T-helper 22 cell (primary cell): ENCODE data around the gene LRRC56.

ENCODE experiments used
- DNase-seq: peaks from one replicate; pipeline ENCODE4 v3.0.0-alpha.2; 2020; ENCODE audit warnings: low read depth

Gene LRRC56

DNA sequence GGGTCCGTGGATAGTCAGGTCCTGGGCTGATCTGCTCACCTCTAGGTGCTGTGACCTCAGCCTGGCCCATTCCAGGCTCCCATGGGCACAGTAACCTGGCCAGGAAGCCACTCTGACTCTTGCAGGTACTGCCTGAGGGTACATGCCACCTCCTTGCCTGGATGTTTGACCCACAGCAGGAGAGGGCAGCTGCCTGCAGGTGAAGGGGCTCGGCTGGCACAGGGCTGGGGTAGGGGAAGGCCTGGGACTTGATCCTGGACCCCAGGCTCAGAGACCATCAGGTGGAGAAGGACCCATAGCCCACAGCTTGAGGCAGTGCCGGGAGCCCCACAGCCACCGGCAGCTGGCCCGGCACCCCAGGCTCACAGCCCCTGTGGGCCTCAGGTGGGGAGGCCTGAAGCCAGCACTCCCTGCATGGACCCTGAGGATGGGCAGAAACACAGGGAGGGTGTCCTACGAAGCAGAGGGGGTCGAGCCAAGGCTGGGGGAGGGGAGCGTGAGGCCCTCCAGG lies 2.7 kb downstream of the LRRC56 start:
- DNase-seq, result no peak

GRCh38 chr11:540583-541432 lies 3.5 kb downstream of the LRRC56 start:
- no peak for DNase-seq

DNA sequence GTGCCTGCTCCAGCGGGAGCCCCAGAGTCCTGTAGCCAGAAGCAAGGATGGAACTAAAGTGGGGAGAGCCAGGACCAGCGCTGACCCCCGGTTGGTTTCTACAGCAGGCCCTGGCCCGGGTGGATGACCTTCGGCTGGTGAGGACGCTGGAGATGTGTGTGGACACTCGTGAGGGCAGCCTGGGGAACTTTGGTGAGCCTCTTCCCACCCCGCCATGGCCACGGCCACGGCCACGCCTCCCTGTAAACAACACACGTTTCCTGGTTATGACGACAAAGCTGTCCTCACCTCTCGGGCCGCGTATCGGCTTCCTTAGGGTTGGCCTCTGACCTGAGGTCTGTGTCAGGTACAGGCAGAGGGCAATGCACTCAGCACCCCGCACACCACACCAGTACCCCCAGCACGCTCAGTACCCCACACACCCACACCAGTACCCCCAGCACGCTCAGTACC lies 4.1 kb downstream of the LRRC56 start:
- no peak for DNase-seq

DNA sequence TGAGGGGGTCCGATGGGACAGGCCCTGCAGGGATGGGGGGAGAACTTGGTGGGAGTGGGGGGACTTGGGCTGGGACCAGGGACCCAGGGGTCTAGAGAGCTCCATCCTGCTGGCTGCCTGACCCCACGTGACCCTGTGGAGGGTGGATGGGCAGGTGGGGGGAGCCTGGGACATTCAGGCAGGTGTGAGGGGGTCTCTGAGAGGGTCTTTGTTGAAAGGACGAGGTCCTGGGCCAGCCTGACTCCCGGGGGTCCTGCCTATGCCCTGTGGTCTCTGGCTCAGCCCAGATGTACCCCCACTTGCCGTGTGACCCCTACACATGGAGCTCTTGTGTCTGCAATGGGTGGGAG lies 7.5 kb downstream of the LRRC56 start:
- DNase-seq, result no peak

DNA sequence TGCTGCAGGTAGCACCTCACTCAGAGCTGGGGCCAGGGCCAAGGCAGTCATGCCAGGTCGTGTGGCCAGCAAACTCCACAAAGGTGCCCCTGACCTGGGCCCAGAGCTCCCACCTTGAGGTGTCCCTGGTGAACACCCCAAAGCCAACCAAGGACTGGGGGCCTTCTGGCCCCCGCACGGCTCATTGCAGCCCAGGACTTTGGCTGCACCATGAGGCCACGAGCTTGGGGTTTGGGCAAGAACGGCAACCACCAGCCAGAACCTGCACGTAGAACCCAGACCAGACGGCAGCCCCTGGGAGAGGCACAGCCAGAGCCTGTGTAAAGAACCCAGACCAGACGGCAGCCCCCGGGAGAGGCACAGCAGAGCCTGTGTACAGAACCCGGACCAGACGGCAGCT lies 7.8 kb downstream of the LRRC56 start:
- no peak for DNase-seq

- DNase-seq, result no peak
These were observed 11.6 kb downstream of the LRRC56 start for GRCh38 chr11:548700-549603.

DNA sequence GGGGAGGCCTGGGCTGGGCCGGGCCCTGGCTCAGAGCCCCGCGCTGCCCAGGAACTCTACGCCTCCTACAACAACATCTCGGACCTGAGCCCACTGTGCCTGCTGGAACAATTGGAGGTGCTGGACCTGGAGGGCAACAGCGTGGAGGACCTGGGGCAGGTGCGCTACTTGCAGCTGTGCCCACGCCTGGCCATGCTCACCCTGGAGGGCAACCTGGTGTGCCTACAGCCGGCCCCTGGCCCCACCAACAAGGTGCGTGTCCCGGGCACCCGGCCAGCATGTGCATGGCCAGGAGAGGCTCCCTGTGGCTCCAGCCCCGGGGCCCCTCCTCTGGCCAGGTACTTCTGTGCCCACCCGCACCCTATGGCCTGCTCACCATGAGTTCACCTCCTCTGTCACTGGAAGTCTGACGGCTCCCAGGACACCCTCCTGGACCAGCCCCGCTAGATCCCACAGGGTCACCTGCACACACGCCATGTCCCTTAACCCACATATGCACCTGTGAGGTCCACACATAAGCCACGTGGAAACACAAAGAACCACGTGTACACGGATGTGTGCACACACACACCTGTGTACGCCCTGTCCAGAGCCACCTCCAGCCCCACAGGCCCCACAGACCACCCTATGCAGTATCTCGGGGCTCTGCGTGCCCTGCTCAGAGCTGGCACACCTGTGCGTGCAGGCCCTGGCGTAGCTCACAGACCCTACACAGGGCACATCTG lies 12.9 kb downstream of the LRRC56 start:
- no peak for DNase-seq

GRCh38 chr11:550746-551085 lies 13.4 kb downstream of the LRRC56 start:
- no peak for DNase-seq

DNA sequence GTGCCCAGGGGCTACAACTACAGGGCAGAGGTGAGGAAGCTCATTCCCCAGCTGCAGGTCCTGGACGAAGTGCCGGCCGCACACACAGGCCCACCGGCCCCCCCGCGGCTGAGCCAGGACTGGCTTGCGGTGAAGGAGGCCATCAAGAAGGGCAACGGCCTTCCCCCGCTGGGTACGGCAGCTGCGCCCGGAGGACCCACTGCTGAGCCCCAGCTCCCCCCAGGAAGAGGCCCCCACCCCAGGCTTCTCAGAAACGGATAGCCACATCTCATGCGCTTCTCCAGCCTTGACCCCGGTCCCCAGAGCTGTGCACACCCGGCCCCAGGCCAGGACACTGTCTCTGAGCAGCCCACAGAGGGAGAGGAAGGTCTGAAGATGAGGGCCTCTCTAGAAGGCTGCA lies 13.8 kb downstream of the LRRC56 start:
- DNase-seq, result no peak

DNA sequence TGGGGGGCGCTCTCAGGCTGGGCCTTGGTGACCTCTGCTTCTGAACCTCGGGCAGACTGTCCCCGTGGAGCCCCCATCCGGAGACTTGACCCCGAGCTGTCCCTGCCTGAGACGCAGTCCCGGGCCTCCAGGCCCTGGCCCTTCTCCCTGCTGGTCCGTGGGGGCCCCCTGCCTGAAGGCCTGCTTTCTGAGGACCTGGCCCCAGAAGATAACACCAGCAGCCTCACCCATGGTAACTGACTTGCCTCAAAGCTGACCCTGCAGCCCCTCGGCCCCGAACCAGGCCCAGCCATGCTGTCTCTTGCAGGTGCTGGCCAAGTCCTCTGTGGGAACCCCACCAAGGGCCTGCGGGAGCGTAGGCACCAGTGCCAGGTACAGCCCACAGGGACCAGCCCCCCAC lies 14.3 kb downstream of the LRRC56 start:
- DNase-seq, result no peak

DNA sequence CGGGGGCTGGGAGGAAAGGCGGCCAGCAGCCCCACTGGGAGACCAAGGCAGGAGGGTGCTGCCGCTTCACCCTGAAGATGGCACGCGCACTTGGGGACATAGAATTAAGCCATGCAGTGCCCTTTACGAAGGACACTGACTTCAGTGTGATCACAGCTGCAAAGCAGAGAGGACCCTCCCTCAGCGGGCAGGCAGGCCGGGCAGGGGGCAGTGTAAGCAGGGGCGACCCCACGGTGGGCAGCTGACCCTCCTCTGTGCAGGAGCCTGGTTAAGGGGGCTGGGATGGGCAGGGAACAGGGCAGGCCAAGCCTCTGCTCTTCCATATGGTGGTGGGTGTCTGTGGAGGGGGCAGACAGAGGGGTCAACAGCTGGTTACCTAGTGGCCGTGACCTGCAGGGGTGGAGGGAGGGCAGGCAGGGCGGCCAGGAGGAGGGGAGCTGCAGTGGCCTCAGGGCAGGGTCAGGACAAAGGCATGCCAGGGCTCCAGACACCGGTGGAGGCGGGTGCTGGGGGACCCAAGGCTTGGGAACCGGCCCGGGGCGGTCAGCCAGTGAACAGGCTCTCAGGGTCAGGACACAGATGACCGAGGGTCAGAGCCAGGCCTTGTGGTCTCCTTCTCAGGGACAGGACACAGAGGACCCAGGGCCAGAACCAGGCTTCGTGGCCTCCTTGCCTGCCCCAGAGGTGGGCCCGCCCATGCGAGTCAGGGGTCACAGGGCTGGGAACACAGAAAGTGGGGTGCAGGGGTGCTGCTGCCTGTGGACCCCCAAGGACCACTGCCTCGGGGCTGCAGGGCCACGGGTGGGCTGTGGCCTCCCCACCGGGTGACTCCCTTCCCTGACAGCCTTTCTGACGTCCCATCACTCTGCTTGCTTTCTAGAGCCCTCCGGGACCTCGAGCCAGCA lies 16.0 kb downstream of the LRRC56 start:
- DNase-seq, result no peak

GRCh38 chr11:553988-554340 lies 16.6 kb downstream of the LRRC56 start:
- DNase-seq, result no peak

GRCh38 chr11:554428-555226 lies 17.3 kb downstream of the LRRC56 start:
- peak; percentile 69 for DNase-seq

GRCh38 chr11:555227-555779 lies 18.0 kb downstream of the LRRC56 start:
- DNase-seq, result no peak

DNA sequence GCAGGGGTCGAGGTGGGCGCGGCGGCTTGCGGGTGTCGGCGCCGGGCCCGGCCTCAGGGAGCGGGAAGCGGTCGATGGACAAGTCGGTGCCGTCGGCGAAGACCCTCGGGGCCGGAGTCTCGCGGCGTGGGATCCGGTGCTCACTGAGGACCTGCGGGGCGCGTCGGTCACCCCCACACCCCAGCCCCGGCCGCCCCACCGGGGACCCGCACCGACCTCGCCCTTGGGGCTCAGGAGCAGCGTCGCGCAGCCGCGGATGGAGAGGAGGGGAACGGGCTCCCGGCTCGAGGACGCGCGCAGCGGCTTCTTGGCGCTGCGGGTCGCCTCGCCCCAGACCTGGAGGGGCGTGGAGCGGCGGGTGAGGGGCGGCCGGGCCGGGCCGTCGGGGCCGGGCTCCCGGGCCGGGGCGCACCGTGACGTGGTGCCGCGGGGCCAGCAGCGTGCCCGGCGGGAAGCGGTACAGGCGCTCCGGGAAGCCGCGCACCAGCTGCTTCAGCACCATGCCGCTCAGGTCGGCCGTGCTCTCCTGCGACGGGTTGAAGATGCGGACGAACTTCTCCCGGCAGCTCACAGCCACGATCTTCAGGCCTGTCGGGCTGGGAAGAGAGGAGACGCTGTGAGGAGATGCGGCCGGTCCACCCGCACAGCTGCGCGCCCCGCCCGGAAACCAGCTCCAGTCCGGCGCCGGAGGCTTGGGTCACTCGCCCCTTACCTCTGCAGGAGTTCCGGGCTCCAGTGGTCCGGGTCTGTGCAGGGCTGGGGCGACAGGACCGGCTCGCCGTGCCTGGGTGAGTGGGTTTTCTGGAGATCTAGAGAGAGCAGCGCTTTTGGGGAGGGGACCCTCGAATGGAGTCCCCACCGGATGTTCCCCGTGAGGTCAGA lies 18.7 kb downstream of the LRRC56 start:
- DNase-seq, result no peak

DNA sequence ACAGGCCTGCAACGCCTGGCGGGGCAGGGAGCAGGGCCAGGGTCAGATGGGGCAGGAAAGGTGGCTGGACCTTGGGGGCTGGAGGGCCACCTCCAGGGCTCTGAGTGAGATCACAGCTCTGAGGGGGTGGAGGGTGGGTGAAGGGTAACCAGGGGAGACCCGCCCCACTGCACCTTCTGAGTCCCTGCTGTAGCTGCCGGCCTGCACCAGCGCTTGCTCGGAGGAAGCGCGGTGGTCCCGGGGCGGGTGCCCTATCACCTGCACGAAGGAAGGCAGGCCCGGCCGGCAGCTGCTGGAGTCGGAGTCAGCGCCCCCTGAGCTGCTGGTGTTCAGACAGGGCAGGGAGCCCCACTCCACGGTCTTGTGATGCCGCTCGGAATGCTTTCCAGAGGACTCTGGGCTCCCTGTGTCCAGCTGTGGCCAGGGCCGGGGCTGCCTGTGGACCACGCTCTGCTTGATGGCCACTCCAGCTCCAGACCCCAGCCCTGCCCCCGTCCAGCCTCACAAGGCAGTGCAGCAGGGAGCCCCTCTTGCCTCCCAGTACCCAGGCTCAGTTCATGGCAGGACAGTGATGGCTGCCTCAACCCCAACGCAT lies 19.4 kb downstream of the LRRC56 start:
- no peak for DNase-seq

DNA sequence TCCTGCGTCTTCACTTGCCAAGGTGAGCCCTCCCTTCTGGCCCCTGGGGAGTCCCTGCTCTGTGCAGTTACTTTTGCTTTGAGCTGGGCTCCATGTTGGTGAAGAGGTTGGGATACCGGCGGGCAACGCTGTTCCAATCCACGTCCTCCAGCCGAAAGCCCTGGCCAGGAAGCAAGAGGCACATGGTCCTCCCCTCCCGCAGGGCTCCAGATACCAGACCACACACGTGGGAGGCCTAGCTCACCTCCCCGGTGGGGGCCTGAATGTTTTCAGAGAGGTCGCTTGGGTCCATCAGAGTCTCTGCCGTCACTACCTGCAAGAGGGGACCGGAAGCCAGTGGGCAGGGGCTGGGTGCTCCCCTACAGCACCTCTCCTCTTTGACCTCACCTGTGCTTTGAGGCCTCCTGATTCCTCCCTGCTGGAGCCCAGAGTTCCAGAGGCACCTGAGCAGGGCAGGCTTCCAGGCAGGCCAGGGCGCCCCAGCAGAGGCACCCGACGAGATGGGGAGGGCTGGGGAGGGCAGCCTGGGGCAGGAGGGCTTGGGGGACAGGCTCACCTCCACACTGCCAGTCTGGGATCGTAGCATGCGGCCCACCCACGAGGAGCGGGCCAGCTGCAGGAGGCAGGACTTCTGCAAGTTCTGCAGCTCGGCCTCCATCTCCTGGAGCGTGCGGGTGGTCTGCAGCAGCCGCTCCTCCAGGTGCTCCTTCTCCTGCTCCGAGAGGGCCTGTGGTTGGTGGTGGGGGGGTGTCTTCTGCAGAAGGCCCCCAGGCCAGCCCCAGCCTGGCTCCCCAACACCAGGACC lies 20.2 kb downstream of the LRRC56 start:
- DNase-seq, result no peak

GRCh38 chr11:558503-558902 lies 21.2 kb downstream of the LRRC56 start:
- DNase-seq, result no peak
